Measurements from ENCODE around the gene ATAD3A.
A peak's percentile ranks its signal among the peaks of the same experiment; 100 is the strongest.
"Not testable (repeated sequence)": the region's sequence is repeated elsewhere in the genome, so short reads cannot be mapped to it uniquely, and the experiment has no call there.

ATAD3A gene

DNA sequence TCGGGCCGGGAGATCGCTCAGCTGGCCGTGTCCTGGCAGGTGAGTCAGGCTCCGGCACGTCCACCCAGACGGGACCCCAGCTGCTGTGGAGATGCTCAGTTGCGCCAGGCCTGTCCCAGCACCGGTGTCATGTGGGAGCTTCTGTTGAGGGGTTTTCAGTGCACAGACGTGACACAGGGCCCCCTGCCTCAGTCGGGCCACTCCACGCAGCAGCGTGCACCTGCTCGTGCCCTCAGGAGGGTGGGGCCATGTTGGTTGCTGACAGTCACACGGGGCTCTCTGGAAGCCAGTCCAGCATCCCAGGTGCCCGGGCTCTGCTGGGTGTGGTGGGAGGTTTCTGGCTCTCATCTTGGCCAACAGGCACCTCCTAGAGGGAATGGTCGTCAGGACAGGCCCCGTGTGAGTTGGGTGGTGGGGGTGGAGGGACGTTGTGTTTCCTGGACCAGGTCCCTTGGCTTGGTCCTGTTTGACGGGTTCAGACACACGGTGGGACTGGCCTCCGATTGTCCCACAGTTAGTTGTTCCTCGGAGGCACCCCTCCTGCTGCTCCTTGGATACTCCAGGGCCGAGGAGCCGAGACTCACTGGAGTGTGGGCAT lies 21.2 kb upstream of the ATAD3A start:
- DNase-seq, result no peak

DNA sequence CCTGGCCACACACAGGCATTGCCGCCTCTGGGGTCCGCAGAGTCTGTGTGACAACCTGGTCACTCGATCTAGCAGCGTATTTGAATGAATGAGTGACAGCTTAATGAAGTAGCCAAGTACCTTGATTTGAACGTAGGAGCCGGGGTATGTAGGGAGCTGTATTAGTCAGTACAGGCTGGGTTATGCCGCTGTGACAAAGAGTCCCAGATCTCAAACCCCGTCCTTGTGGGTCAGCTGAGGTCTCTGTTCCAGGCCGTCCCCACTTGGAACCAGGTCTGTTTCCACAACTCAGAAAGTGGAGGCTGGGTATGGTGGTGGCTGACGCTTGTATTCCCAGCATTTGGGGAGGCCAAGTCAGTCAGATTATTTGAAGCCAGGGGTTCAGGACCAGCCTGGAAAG lies 20.4 kb upstream of the ATAD3A start:
- DNase-seq, result no peak

DNA sequence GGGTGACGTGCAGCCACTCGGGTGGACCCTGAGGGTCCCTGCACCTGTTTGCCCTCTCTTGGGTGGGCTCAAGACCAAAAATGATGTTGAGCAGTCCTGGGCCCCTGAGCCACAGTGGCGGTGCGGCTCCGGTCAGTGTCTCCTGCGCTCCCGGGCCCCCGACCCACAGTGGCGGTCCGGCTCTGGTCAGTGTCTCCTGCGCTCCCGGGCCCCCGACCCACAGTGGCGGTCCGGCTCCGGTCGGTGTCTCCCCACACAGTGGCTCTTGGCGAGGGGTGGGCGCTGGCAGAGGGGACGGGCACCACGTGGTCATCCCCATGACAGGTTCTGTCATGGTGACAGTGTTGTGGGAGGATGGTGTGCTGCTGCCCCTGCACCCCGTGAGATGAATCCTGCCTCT lies 17.7 kb upstream of the ATAD3A start:
- DNase-seq, result not testable (repeated sequence)

DNA sequence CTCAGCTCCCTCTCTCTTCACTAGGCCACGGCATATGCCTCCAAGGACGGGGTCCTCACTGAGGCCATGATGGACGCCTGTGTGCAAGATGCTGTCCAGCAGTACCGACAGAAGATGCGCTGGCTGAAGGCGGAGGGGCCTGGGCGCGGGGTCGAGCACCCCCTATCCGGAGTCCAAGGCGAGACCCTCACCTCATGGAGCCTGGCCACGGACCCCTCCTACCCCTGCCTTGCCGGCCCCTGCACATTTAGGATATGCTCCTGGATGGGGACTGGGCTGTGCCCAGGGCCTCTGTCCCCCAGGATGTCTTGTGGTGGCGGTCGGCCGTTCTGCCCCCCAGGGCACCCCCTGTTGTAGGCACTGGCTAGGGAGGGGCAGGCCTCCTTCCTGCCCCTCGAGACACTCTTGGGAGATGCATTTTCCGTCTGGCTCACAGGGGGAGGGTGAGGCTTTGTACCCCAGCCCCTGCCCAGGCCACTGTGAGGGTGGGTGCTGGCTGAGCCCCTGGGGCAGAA lies 16.4 kb upstream of the ATAD3A start:
- DNase-seq, result not testable (repeated sequence)

DNA sequence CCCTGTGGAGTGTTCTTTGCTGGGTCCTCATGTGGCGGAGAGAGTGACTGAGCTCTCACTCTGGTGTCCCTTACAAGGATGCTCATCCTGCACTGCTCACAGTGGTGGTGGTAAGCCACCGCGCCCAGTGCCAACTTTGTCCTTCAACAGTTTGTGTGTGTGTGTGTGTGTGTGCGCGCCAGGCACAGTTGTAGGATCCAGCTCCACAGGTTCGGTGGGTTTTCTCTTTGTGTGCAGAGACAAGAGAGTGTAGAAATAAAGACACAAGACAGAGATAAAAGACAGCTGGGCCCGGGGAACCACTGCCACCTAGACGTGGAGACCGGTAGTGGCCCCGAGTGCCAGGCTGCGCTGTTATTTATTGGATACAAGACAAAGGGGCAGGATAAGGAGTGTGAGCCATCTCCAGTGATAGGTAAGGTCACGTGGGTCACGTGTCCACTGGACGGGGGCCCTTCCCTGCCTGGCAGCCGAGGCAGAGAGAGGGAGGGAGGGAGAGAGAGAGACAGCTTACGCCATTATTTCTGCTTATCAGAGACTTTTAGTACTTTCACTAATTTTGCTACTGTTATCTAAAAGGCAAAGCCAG lies 7.1 kb upstream of the ATAD3A start:
- DNase-seq, result peak; percentile 51 to 71 (median 58)

DNA sequence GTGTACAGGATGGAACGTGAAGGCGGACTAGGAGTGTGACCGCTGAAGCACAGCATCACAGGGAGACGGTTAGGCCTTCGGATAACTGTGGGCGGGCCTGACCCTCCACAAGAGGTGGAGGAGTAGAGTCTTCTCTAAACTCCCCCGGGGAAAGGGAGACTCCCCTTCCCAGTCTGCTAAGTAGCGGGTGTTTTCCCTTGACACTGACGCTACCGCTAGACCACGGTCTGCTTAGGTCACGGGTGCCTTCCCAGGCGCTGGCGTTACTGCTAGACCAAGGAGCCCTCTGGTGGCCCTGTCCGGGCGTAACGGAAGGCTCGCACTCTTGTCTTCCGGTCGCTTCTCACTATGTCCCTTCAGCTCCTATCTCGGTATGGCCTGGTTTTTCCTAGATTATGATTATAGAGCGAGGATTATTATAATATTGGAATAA lies 6.6 kb upstream of the ATAD3A start:
- DNase-seq, result peak; percentile 45 to 54 (median 50)

DNA sequence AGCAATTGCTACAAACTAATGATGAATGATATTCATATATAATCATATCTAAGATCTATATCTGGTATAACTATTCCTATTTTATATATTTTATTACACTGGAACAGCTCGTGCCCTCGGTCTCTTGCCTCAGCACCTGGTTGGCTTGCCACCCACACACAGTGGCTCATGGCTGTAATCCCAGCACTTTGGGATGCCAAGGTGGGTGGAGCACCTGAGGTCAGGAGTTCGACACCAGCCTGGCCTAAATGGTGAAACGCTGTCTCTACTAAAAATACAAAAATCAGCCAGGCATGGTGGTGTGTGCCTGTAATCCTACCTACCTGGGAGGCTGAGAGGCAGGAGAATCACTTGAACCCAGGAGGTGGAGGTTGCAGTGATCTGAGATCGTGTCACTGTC lies 6.2 kb upstream of the ATAD3A start:
- not testable (repeated sequence) for DNase-seq

DNA sequence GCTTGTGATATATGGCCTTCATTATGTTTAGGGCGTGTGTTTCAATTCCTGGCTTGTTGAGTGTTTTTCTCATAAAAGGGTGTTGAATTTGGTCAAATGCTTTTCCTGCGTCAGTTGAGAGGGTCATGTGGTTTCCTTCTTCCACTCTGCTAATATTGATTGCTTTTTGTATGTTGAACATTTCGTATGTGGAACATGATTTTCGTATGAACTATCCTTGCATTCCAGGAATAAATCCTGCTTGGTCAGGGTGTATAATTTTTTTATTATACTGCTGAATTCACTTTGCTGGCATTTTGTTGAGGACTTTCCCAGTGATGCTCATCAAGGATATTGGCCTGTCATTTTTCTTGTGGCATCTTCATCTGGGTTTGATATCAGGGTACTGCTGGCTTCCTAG lies 4.7 kb upstream of the ATAD3A start:
- no peak for DNase-seq

DNA sequence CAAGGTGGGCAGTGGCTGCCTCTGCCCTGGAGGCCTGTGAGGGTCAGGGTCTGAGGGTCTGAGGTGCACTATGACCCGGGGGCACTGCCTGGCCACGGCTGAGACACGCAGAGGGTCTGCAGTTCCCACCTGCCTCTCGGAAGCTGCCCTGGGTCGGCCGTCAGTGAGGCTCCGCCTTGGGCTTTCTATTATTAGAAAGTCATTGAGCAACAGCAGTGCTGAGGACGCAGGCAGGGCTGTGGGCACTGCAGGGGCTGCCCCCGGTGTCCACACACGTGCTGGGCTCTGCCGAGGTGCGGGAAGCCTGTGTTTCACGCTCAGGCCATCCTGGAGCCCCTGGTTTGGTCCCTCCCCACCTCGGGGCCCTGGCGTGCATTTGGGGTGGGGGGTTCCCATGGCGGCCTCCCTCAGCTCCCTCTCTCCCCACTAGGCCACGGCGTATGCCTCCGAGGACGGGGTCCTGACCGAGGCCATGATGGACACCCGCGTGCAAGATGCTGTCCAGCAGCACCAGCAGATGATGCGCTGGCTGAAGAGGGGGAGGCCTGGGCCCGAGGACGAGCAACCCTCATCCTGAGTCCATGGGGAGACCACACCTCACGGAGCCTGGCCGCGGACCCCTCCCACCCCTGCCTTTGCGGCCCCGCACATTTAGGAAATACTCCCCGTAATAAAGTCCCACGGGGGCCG lies 3.0 kb upstream of the ATAD3A start:
- DNase-seq, result not testable (repeated sequence)

DNA sequence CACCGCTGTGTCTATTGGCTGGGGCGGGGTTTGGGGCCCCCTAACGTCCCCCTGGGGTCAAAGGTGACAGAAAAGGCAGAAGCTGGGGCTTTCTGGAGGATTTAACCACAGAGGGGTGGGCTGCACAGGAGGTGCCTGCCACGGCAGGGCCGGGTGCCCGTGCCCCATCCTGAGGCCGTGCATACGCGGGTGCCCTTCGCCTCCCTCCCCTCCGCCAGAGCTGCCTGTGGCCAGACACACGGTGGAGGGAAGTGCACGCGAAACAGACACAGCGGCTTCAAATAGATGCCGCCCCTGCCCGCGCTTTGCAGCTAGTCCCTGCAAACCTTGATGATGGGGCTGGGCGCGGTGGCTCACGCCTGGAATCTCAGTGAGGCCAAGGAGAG lies 2.5 kb upstream of the ATAD3A start:
- DNase-seq, result not testable (repeated sequence)

DNA sequence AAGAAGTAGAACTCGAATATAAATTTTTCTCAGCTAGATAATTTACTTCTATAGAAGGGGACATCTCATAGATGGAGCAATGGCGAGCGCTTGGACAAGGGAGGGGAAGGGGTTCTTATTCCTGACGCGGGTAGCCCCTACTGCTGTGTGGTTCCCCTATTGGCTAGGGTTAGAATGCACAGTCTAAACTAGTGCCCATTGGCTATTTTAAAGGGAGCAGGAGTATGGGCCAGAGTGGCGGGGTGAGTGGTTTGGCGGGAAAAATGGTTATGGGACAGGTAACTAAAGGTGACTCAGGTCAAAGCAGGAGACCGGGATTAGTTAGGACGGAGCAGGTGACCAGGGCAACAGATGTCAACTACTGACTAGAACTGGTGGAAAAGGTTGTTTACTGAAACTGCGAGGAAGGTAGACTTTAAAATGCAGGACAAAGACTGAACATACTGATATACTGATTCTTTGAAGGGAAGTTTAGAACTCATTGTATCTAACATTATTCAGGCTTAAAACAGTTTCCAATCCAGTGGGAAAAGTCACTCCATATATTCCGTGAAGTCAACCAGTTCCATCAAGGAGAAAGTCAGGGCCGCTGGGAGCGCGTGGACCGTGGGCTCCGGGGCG lies 940 bp upstream of the ATAD3A start:
- peak in 2 of 3 donors; percentile 4 to 48 for DNase-seq

DNA sequence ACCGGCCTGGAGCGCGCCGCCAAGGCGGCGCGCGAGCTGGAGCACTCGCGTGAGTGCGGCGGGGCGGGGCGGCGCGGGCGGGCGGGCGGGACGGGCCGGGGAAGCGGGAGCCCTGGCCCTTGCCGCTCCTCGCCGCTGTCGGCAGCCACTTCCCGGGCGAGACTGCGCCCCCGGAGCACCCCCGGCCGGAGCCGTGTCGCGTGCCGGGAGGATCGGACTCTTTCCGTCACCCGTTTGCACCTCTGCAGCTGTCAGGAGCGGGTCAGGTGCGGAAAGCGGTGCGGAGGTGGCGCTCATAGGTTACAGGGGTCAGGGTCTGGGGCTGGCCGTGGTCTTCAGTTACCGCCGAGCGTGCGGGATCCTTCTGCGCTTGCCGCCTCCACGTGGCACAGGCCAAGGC lies 463 bp downstream of the ATAD3A start:
- DNase-seq, result peak in 2 of 3 donors; percentile 23 to 49

DNA sequence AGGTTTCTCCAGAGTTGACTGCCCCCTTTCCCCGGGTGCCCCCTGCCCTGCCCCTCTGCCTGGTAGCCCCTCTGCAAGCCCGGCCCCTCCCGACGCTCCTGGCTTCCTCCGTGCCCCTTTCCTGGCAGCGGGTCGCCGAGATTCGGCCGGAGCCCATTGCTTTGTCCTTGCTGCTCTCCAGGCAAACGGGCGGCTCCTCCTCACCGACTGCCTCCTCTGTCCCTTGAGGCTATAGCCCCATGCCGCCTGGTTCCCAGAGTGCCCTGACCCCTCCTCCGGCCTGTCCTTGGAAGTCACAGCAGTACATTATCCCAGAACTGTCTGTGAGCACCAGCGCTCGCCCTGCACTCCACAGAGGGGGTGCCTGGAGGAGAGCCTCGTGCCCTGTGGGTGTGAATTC lies 1.7 kb downstream of the ATAD3A start:
- not testable (repeated sequence) for DNase-seq

DNA sequence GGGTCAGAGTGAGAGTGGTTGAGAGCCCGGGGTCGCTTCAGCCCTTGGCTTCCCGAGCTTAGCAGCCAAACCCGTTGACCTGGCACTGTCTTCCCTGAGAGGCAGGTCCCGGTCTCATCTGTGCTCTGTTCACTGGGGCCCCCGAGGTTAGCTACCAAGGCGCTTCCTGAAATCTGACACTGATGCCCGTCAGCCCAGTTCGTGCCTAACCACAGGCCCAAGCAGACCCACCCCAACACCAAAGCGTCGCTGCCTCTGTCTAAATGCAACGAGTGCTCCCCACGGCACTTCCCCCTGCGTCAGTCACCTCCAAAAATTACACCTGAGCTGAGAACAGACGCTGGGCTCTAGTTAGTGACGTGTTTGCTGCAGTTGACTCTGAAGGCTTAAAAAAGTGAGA lies 2.4 kb downstream of the ATAD3A start:
- DNase-seq, result not testable (repeated sequence)

DNA sequence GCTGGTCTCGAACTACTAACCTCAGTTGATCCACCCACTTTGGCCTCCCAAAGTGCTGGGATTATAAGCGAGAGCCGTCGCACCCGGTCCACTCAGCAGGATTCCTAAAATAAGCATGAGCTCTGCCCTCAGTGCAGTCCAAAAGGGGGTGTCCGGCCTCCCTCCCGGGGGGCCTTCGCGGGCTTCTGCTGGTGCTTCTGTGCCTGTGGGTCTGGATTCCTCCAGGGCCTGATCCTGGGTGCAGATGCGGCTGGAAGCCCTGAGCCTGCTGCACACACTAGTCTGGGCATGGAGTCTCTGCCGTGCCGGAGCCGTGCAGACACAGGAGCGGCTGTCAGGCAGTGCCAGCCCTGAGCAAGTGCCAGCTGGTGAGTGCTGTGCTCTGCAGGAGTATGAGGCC lies 5.0 kb downstream of the ATAD3A start:
- DNase-seq, result not testable (repeated sequence)

DNA sequence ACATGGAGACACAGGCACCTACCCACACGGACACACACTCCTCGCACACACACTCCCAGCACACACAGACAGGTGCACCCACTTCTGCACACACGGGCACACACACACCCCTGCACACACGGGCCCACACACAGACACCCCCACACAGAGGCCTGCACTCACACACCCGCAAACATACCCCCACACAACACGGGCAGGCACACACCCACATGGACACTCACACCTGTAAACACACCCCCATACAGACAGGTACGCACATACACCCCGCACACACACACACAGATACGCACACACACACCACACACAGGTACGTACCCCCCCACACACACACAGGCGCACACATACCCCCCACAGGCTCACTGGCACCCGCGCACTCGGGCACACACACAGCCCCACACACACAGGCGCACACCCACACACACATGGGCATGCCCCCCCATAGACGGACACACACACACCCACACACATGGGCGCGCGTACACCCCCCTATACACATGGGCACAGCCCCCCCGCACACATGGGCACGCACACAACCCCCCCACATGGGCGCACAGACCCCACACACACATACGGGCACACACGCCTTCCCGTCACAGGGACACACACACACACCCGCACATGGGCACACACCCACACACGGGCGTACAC lies 6.1 kb downstream of the ATAD3A start:
- no peak for DNase-seq

DNA sequence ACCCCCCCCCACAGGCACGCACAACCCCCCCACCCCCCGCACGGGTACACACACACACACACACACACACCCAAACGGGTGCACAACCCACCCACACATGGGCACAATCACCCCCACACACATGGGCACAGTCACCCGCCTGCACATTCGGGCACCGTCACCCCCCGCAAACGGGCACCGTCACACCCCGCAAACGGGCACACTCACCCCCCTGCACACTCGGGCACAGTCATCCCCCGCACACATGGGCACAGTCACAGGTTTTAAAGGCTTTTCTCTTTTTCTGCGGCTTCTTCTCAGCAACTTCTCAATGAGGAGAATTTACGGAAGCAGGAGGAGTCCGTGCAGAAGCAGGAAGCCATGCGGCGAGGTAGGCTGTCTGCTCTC lies 6.7 kb downstream of the ATAD3A start:
- DNase-seq, result not testable (repeated sequence)

DNA sequence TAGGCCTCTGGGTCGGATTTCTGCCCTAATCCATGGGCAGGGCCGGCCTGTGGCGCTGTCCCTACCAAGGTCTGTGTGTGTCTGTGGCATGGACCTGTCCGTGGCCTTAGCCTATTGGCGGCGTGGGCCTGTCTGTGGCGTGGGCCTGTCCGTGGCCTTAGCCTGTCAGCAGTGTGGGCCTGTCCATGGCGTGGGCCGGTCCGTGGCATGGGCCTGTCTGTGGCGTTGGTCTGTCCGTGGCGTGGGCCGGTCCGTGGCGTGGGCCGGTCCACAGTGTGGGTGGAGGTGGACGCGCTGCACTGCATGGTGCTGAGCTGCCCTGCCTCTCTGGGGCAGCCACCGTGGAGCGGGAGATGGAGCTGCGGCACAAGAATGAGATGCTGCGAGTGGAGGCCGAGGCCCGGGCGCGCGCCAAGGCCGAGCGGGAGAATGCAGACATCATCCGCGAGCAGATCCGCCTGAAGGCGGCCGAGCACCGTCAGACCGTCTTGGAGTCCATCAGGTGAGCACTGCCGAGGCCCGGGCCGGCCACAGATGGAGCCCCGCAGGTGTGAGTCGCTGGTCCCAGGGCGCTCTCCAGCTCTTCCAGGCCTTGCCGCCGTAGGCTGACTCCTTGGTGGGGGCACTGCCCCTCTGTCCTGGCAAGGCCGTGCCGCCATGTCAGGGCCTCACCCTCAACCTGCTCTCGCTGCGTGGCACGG lies 8.0 kb downstream of the ATAD3A start:
- DNase-seq, result not testable (repeated sequence)

DNA sequence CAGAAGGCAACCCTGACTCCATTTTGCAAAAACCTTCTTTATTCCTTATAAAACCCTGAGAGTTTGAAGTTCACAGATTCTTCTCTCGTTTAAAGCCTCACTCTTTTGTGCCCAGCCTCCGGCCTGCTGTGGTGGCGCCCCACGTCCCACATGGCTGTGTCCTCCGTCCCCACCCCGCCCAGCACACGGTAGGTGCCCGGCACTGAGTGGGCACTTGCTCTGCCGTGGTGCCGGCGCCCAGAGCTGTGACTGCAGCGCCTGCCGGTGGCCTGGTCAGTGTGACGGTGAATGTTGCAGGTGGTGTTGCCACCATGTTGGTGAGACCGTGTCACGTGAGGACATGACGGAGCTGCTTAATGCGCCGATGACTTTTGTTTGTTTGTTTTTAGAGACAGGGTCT lies 9.4 kb downstream of the ATAD3A start:
- DNase-seq, result no peak

DNA sequence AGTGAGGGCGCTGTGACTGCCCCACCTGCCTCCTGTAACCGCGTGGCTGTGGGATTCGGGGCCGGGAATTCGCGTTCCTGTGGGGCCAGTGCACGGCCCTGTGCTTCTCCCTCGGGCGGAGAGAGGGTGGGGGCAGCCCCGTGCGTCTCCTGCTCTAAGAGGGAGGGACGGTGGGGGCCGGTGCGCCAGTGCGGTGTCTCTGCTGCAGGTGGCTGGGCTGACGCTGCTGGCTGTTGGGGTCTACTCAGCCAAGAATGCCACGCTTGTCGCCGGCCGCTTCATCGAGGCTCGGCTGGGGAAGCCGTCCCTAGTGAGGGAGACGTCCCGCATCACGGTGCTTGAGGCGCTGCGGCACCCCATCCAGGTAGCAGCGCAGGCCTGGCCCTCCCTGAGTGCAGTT lies 10.6 kb downstream of the ATAD3A start:
- not testable (repeated sequence) for DNase-seq

DNA sequence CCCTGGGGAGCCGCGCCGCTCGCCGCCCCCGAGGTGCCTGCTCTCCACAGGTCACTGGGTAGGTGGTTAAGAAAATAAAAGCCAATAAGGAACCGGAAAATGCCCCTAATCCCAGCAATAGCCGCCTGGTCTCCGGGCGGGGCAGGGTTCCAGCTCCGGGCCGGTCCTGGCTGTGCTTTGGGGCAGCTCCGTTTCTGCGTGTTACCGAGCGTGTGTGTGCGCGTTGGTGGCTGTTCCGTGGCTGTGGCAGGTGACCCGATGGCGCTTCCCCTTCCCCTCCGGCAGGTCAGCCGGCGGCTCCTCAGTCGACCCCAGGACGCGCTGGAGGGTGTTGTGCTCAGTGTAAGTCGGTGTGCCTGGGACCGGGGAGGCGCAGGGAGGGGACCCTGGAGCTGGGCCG lies 11.3 kb downstream of the ATAD3A start:
- DNase-seq, result not testable (repeated sequence)

DNA sequence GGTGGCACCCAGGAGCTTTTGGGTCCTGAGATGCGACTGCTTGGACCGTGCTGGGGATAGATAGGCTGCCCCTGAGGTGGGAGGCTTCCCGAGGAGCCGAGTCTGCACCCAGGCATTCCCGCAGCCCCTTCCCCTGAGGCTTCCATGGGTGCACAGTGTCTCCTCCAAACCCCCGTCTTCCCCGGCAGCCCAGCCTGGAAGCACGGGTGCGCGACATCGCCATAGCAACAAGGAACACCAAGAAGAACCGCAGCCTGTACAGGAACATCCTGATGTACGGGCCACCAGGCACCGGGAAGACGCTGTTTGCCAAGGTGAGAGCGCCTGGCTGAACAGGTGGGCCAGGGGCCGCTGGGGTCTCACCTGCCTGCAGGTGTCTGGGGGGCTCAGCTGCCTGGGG lies 11.7 kb downstream of the ATAD3A start:
- not testable (repeated sequence) for DNase-seq

Measured in suppressor macrophage treated with lipopolysaccharide for 1 hour (primary cell).